ENCODE measurements around the gene RIMS3. TPM values are rescaled to one million over a fixed set of nuclear protein-coding genes. Genes with fewer than 3 reads are reported as not detected.
A peak's percentile ranks its signal among the peaks of the same experiment; 100 is the strongest.

The RIMS3 gene
- polyA plus RNA-seq, 3 donors from 2014 or later = 0.31 to 1.7 (median 1.3) TPM

DNA sequence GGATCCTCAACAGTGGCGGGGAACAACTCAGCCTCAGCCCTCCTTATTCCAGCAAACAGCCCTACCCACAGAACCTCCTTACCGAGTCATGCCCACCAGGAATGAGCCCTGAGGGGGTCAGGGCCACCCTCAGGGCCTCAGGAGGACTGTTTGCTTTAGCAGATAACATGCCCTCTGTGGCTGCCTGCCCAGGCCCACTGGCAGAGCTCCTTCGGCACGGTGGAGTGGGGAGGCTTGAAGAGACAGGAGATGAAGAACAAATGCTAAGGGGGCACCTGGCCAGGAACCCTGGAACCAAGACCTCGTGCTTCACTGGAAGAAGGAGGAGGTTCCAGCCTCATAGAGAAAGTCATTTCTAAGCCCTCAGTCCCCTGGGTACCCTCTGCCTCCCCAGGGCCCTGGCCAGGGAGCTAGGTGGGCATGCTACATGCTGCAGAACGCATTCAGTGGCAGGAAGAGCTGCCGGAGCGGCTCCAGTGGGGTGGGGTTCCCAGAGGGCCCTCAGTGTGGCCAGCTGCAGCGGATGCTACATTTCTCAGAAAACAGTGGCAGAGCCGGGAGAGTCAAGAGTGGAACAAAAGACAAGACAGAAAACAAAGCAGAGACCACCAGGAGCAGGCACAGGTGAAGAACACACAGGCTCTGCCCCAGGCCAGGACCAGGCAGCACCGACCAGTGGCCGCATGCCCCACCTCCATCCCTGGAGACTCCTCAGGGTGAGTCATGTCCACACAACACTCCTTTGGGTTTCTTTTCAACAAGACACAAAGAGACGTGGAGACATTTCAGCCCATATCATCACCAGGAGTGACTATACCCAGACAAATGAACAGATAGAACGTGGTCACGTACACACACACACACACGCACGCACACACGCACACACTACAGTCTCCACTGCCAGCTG lies 39.8 kb downstream of the RIMS3 start:
- H3K36me3 Mint-ChIP-seq = no peaks in the 10 kb centered on the region
- peaks cover 0 to 3% (median 3%) of the 10 kb centered on the region in 3 donors for H3K27me3 Mint-ChIP-seq (ENCODE audit: low read depth in 3 of 3)
- peaks cover 25 to 27% of the 10 kb centered on the region in 2 donors for H3K4me1 Mint-ChIP-seq
- H3K4me3 Mint-ChIP-seq = no peak overlapping the region
- no peak overlapping the region for H3K27ac Mint-ChIP-seq
- DNase-seq = no peak
- H3K9me3 Mint-ChIP-seq = no peaks in the 10 kb centered on the region

- Mint-ChIP-seq H3K4me1 (peaks cover 20 to 22% of the 10 kb centered on the region in 2 donors), H3K4me3 (no peak overlapping the region), H3K36me3 (no peaks in the 10 kb centered on the region), H3K27ac (no peak overlapping the region), H3K27me3 (ENCODE audit: low read depth in 3 of 3) (peaks cover 2 to 3% (median 3%) of the 10 kb centered on the region in 3 donors), H3K9me3 (no peaks in the 10 kb centered on the region)
- no peak for DNase-seq
These were observed 40.4 kb downstream of the RIMS3 start for GRCh38 chr1:40625076-40625475.

DNA sequence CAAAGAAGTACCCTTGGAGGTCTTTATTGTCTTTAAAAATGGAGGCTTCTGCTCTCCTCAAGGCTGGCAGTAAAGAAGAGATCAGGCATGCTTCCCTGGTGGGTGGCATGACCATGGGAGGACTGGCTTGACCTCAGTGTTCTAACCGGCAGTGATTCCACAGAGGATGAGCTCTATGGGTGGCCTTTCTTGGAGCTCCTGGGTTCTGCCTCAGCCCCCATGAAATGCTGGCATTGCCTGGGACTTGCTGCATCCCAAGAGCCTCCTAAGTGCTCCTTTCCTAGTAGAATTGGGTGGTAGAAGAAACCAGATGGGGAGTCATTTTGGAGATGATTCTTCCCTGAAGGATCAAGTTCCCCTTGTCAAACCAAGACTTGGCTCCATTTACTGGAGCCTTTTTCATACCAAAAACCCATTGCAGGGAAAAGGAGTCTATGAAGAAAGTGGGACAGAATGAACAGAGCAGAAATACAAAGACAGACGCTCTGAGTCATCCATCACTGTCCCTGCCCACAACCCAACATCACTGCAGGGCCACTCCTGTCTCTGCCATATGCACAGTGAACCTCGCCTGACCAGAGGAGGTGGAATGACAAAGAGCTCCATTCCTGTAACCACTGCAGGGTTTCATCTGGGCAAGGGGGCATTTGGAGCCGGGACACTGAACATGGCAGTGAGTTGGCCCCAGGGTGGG lies 42.4 kb downstream of the RIMS3 start:
- Mint-ChIP-seq H3K27me3 (ENCODE audit: low read depth in 3 of 3) (peaks cover 2 to 10% (median 2%) of the 10 kb centered on the region in 3 donors), H3K36me3 (no peaks in the 10 kb centered on the region), H3K4me1 (peaks cover under 1 to 2% of the 10 kb centered on the region in 2 donors), H3K9me3 (no peaks in the 10 kb centered on the region), H3K4me3 (no peak overlapping the region), H3K27ac (no peak overlapping the region)
- no peak for DNase-seq

- Mint-ChIP-seq H3K9me3 (no peaks in the 10 kb centered on the region), H3K27ac (no peak overlapping the region), H3K4me3 (no peak overlapping the region), H3K4me1 (no peaks in the 10 kb centered on the region), H3K36me3 (no peaks in the 10 kb centered on the region), H3K27me3 (ENCODE audit: low read depth in 3 of 3) (peaks cover 2 to 10% (median 4%) of the 10 kb centered on the region in 3 donors)
- no peak for DNase-seq
These were observed 43.5 kb downstream of the RIMS3 start for GRCh38 chr1:40621821-40622450.

- Mint-ChIP-seq H3K4me1 (no peaks in the 10 kb centered on the region), H3K9me3 (no peaks in the 10 kb centered on the region), H3K36me3 (no peaks in the 10 kb centered on the region), H3K27me3 (ENCODE audit: low read depth in 3 of 3) (peaks cover 2 to 13% (median 4%) of the 10 kb centered on the region in 3 donors), H3K27ac (no peak overlapping the region), H3K4me3 (no peak overlapping the region)
- DNase-seq = no peak
These were observed 44.8 kb downstream of the RIMS3 start for GRCh38 chr1:40620586-40621210.

DNA sequence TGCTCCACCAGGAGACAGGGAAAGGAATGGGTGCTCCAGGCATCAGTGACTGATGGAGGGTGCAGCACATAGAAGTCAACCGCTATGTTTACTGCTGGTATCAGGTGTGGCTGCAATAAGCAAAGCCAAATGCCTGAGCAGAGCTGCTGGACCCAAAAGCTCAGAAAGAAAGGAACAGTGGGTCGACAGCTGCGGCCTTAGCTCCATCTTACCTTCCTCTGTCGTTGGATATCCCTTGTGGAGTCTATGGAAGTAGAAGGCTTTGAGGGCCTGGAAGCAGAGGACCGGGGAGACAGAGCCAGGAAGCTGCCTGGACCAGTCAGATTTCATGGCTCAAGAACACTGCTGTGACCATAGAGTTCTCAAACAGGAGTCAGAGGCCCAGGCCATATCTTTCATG lies 45.3 kb downstream of the RIMS3 start:
- H3K27ac Mint-ChIP-seq = no peak overlapping the region
- no peak overlapping the region for H3K4me3 Mint-ChIP-seq
- no peaks in the 10 kb centered on the region for H3K36me3 Mint-ChIP-seq
- DNase-seq = no peak
- peaks cover 2 to 14% (median 4%) of the 10 kb centered on the region in 3 donors for H3K27me3 Mint-ChIP-seq (ENCODE audit: low read depth in 3 of 3)
- no peaks in the 10 kb centered on the region for H3K9me3 Mint-ChIP-seq
- H3K4me1 Mint-ChIP-seq = no peaks in the 10 kb centered on the region

DNA sequence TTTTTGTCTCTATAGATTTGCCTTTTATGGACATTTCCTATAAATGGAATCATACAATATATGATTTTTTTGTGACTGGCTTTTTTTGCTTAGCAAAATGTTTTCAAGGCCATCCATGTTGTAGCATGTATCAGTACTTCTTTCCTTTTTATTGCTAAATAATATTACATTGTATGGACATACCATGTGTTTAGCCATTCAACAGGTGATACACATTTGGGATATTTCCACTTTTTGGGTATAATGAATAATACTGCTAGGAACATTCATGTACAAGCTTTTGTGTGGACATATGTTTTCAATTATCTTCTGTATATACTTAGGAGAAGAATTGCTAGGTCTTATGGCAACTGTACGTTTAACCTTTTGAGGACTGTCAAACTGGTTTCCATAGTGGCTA lies 47.4 kb downstream of the RIMS3 start:
- Mint-ChIP-seq H3K4me1 (no peaks in the 10 kb centered on the region), H3K4me3 (no peak overlapping the region), H3K9me3 (no peaks in the 10 kb centered on the region), H3K27ac (no peak overlapping the region), H3K36me3 (no peaks in the 10 kb centered on the region), H3K27me3 (ENCODE audit: low read depth in 3 of 3) (peaks cover 2 to 14% (median 6%) of the 10 kb centered on the region in 3 donors)
- DNase-seq = no peak

DNA sequence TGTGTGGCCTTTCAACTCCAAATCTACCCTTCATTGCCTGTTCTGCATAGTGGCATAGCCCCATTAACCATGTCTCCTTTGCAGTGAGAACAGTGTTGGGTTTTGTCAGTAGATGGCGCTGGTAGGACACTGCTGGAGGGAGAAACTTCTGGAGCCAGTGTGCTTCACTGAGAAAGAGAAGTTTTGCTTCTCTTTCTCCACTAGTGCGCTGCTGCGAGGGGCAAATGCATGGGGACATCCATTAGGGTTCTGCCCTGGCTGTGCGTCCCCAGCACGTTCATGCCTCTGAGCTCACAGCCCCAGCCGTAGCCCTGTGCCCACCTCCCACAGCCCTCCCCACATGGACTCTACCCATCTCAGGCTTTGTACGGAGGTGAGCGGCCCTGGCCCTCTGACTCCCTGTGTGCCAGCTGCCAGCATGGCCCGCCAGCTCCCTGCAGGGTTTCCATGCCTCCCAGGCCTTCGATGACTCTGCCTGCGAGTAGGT lies 53.1 kb downstream of the RIMS3 start:
- Mint-ChIP-seq H3K4me1 (no peaks in the 10 kb centered on the region), H3K27me3 (ENCODE audit: low read depth in 3 of 3) (peaks cover 0 to 6% (median 4%) of the 10 kb centered on the region in 3 donors), H3K27ac (no peak overlapping the region), H3K36me3 (no peaks in the 10 kb centered on the region), H3K9me3 (no peaks in the 10 kb centered on the region), H3K4me3 (no peak overlapping the region)
- DNase-seq = peak; percentile 47 to 65 (median 57)

DNA sequence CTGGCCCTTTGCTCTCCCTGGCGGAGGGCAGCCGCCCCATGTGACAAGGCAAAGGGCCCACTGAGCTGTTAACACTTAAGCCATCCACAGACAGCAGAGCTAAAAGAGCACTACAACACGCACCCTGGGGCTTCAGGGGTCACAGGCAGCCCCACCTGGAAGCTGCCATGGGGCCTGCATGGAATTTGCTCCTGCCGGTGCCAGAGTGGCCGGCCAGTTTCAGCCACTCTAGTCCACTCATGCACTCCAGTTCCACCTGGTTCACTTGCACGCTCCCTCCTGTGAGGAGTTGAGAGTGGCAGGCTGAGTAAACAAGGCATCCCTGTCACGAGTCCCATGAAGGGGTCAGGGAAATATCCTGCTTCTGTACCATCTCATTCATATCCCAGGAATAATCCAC lies 55.3 kb downstream of the RIMS3 start:
- no peak overlapping the region for H3K27ac Mint-ChIP-seq
- no peaks in the 10 kb centered on the region for H3K4me1 Mint-ChIP-seq
- H3K36me3 Mint-ChIP-seq = no peaks in the 10 kb centered on the region
- H3K27me3 Mint-ChIP-seq (ENCODE audit: low read depth in 3 of 3) = peaks cover 0 to 5% (median 0%) of the 10 kb centered on the region in 3 donors
- H3K9me3 Mint-ChIP-seq = no peaks in the 10 kb centered on the region
- DNase-seq = no peak
- no peak overlapping the region for H3K4me3 Mint-ChIP-seq

- Mint-ChIP-seq H3K9me3 (no peaks in the 10 kb centered on the region), H3K36me3 (no peaks in the 10 kb centered on the region), H3K27ac (no peak overlapping the region), H3K27me3 (ENCODE audit: low read depth in 3 of 3) (peaks cover 0 to 4% (median 0%) of the 10 kb centered on the region in 3 donors), H3K4me3 (no peak overlapping the region), H3K4me1 (no peaks in the 10 kb centered on the region)
- DNase-seq = no peak
These were observed 57.6 kb downstream of the RIMS3 start for GRCh38 chr1:40607921-40608320.

DNA sequence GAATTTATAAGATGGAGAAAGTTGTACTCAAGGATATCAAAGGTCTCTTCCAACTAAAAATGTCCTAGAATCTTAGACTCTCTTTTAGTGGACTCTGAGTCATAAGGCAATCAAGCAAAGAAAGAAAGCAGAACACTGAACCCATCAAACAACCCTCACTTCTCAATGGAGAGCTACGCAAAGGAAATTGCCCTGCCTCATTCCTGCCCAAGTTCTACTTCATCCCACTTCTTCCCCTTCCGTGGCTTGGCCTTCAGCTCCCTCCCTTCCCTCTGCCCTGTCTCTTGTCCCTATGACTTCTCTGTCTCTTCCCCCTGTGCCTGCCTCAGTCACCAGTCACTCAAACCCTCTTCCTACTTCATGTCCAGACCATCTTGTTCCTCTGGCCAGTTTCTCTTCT lies 58.5 kb downstream of the RIMS3 start:
- Mint-ChIP-seq H3K27ac (no peak overlapping the region), H3K9me3 (no peaks in the 10 kb centered on the region), H3K27me3 (ENCODE audit: low read depth in 3 of 3) (peaks cover 0 to 4% (median 2%) of the 10 kb centered on the region in 3 donors), H3K36me3 (no peaks in the 10 kb centered on the region), H3K4me1 (no peaks in the 10 kb centered on the region), H3K4me3 (no peak overlapping the region)
- no peak for DNase-seq

- Mint-ChIP-seq H3K27ac (no peak overlapping the region), H3K4me3 (no peak overlapping the region), H3K27me3 (ENCODE audit: low read depth in 3 of 3) (peaks cover 0 to 6% (median 2%) of the 10 kb centered on the region in 3 donors), H3K4me1 (no peaks in the 10 kb centered on the region), H3K36me3 (no peaks in the 10 kb centered on the region), H3K9me3 (no peaks in the 10 kb centered on the region)
- no peak for DNase-seq
These were observed 59.3 kb downstream of the RIMS3 start for GRCh38 chr1:40606194-40606593.

DNA sequence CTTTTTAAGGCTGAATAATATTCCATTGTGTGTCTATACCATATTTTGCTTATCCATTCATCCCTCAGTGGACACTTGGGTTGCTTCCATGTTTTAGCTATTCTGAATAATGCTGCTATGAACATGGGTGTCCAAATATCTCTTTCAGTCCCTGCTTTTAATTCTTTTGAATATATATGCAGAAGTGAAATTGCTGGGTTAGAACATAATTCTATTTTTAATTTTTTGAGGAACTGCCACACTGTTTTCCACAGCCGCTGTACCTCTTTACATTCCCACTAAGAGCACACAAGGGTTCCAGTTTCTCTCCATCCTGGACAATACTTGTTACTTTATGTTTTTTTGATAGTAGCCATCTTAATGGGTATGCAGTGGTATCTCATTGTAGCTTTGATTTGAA lies 65.6 kb downstream of the RIMS3 start:
- Mint-ChIP-seq H3K9me3 (no peaks in the 10 kb centered on the region), H3K27me3 (ENCODE audit: low read depth in 3 of 3) (peaks cover 1 to 8% (median 5%) of the 10 kb centered on the region in 3 donors), H3K4me1 (no peaks in the 10 kb centered on the region), H3K27ac (no peak overlapping the region), H3K36me3 (no peaks in the 10 kb centered on the region), H3K4me3 (no peak overlapping the region)
- DNase-seq = no peak

Measured in immature natural killer cell (primary cell).